Tongue (tissue), 2 donors: Measurements from ENCODE around the gene KANK3. TPM values are rescaled to one million over a fixed set of nuclear protein-coding genes. Genes with fewer than 3 reads are reported as not detected.
"Not testable (repeated sequence)": the region's sequence is repeated elsewhere in the genome, so short reads cannot be mapped to it uniquely, and the experiment has no call there.

ENCODE experiments used
- DNase-seq: peaks from one replicate; pipeline ENCODE4 v3.0.0-alpha.2; 2015
- total RNA-seq: library from RNA; depleted of rRNA; stranded (reverse); fragments of >200 nt; gene quantifications from one replicate; pipeline ENCODE4 v1.2.3, GENCODE V29; 2014

The KANK3 gene
- 24.2 TPM for total RNA-seq

DNA sequence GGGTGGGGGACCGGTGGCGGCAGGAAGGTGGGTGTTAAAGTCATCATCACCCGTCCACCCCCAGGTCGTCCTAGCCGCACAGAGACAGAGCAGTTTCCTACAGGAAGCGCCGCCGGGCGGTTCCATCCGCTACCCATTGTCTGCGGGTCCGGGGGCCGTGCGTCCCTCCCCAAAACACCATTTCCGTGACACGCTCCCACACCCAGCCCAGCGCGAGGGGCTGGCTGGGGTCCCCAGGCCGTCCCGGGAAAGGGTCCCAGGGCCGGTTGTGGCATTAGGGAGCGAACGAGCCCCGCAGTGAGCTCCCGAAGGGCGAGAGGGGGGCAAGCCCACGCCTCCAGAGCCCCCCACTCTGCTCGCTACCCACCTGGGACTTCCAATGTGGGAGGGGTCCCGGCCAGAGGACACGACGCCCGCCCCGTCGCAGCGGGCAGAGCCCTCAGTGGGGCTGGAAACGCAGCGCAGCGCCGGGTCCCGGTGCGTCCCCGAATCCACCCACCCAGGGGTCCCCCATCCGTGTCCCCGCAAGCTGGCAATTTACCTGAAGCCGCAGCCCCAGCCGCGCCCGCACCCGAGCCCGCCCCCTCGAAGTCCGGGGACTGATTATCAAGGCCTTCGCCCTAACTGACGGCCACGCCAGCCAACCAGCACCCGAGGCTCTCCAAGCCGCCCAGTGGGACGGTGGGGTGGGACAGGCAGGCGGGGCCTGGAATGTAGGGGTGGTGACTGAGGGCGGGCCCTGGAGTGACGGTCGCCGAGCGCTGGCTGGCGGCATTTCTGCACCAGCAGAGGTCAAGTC, at the start of gene KANK3:
KANK3 (minus strand) TSS at position 579 of the 799 bp plus-strand sequence. CDS start 5,434 bp downstream, outside the sequence.
- peak; percentile 91 for DNase-seq

DNA sequence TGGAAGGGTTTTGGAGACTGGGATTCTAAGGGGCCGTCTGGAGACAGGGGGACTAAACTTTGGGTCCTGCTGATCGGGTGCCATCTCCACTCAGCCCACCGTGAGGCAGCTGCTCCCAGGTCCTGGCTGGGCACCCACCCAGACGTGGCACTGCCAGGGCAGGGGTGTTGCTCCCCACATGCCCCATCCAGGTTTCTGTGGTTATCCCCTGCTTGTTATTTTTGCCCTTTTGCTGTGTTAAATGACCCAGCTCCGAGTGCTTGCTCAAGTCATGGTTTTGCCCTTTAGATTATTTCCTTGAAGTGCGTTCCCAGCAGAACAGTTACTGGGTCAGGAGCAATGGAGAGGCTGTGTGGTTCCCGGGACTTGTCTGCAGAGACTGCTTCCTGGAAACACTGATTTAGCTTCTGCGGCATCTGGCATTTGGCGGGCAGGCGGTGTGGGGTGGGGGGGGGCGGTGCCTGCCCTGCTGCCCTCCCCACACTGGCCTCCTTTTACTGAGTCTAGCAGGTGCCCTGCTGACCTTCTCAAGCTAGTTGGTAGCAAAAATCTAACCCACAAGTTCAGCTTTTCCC, 49.0 kb upstream of the KANK3 start:
- peak; percentile 56 for DNase-seq

DNA sequence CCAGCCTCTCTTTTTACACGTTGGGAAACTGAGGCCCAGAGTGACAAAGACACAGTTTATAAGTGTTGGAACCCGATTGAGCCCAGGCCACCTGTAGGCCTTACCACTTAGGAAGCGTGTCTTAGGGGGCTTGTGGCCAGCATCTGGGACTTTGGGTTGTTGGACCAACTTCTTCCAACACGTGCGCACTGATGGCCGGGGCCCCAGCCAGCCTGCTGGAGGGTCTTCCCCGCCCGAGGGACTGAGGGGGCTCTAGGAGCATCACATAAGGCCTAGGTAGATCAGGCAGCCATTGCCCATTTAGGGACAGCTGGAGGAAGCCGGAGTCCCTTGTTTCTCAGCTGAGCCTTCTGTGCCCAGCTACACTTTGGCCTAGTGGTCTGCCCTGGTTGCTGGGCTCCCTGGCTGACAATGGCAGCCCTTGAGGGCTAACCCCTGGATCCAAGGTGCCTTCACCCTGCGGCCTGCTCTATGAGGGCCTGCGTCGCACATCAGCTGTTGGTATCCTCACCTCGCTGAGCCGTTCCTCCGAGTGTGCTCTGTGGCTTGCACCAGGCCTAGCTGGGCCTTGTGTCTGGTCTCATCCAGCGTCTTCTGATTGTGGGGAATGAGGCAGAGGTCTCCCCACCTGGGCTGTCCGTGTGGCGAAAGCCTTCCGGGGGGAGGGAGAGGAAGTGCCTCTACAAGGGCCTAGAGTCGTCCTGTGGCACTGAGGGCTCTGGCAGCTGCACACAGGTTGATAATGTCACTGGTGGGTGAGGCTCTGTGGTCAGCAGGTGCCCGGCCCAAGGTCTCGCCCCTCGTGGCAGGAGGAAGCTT, 48.3 kb upstream of the KANK3 start:
- DNase-seq = no peak

DNA sequence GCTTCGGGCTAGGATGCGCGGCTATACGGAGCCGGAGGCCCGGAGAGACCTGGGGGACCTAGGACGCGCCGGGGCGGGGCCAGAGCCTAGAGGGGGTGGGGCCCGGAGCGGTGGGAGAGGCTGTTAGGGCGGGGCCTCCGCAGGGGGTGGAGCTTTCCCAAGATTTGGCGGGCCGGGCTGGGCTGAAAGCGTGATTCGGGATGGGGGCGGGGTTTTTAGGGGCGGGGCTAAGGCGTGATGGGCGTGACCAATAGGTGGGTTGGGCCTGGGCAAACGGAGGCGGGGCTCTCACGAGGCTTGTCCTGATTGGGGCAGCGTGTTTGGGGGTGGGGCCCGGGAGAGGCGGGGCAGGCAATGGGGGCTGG, 47.5 kb upstream of the KANK3 start:
- DNase-seq = peak; percentile 96

DNA sequence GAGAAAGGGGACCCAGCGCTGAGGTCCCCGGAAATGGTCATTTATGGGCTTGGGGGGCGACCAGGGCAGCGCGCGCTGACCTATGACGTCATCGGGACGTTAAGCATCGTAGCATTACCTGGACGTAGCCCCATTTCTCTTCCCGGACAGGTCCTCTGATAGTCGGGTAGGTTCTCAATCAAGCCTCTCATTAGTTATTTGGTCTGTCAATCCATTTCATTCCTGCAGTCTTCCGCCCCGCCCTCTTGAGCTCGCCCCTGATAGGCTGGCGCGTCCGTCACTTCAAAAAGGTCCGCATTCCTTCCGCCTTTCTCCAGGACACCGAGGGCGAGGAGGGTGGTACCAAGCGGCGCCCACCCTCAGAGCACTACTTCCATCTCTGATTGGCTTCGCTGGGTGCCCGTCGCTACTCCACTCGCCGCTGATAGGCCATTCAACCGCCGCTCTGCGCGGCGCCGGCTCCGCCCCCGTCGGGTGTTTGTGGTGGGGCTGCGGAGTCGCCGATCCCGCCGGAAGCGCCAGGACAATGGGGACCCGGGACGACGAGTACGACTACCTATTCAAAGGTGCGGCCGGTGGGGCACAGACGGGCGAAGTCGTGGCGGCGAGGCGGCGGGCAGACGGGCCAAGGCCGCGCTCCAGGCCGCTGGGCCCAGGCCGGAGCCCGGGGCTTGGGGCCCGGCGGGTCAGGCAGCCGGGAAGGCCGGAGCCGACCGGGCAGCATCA, 47.0 kb upstream of the KANK3 start, which contains the start of gene RAB11B:
RAB11B (plus strand) TSS at position 470 of the 726 bp plus-strand sequence; CDS start at position 527, 57 bp downstream.
- peak; percentile 100 for DNase-seq

DNA sequence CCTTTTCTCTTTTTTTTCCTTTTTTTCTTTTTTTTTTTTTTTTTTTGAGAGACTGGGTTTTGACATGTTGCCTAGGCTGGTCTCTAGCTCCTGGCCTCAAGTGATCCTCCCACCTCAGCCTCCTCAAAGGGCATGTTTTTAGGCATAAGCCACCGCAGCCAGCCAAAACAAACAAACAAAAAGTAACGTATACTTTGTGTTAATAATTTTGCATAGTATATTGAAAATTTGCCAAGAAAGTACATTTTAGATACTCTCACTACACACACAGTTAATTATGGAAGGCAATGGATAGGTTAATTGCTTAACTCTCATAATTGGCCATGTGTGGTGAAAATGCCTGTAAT, 45.5 kb upstream of the KANK3 start:
- DNase-seq = no peak

DNA sequence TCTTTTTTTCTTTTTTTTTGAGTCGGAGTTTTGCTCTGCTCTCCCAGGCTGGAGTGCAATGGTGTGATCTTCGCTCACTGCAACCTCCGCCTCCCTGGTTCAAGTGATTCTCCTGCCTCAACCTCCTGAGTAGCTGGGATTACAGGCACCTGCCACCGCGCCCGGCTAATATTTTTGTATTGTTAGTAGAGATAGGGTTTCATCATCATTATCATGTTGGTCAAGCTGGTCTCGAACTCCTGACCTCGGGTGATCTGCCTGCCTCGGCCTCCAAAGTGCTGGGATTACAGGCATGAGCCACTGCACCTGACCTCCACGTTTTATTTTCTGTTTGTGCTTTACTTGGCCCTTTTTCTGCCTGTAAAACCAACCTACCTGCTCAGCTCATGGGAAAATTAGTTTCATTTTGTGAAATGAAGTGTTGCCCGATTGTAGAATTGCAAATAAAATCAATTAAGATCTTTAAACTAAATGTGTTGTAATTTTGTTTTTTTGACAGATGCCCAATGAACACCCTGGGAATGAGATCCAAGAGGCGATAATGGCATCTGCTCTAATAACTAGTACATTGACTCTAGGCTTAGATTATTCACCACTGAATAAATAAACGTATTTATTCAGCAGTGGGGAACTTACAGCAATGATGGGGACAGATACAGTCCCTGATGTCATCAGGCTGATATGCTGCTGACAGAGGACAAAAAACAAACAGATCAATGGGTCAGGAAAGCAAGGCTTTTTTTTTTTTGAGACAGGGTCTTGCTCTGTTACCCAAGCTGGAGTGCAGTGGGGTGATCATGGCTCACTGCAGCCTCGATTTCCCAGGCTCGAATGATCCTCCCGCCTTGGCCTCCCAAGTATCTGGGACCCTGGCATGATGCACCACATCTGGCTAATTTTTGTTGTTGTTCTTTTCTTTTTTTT, 44.9 kb upstream of the KANK3 start:
- DNase-seq = no peak

DNA sequence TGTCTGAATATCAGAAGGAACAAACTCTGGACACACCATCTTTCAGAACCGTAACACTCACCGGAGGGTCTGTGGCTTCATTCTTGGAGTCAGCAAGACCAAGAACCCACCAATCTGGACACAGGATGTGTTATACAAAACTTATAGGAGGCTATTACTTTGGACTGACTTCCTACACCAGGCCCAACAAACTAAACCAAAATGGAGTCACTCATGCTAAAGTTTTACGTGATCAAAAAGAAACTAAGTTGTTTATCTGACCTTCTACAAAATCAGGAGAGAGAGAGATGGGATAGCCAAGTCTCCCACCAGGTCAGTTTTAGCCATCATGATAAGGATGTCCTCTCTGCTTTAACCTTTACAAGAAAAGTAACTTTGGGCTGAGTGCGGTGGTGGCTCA, 43.9 kb upstream of the KANK3 start:
- no peak for DNase-seq

DNA sequence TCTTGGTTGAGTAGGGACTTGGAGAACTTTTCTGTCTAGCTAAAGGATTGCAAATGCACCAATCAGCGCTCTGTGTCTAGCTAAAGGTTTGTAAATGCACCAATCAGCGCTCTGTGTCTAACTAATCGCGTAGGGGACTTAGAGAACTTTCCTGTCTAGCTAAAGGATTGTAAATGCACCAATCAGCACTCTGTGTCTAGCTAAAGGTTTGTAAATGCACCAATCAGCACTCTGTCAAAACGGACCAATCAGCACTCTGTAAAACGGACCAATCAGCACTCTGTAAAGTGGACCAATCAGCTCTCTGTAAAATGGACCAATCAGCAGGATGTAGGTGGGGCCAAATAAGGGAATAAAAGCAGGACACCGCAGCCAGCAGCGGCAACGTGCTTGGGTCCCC, 43.4 kb upstream of the KANK3 start:
- DNase-seq = not testable (repeated sequence)

DNA sequence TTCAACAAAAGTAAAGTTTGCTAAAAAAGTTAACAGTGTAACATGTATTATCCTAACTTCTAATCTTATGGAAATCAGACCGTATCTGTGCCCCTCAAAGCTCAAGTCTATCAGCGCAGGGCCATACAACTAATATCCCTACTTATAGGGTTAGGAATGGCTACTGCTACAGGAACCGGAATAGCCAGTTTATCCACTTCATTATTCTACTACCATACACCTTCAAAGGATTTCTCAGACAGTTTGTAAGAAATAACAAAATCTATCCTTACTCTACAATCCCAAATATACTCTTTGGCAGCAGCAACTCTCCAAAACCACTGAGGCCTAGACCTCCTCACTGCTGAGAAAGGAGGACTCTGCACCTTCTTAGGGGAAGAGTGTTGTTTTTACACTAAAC, 42.5 kb upstream of the KANK3 start:
- not testable (repeated sequence) for DNase-seq

DNA sequence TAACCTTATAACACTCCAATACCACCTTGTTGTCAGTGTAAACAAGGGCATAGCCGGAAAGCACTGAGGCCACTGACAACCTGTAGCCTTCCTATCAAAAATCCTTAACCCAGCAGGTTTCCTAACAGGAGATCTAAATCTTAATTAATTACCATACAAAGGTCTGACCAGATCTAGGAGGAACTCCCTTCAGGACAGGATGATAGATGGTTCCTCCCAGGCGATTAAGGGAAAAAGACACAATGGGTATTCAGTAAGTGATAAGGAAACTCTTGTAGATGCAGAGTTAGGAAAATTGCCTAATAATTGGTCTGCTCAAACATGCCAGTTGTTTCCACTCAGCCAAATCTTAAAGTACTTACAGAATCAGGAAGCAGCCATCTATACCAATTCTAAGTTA, 42.0 kb upstream of the KANK3 start:
- not testable (repeated sequence) for DNase-seq

DNA sequence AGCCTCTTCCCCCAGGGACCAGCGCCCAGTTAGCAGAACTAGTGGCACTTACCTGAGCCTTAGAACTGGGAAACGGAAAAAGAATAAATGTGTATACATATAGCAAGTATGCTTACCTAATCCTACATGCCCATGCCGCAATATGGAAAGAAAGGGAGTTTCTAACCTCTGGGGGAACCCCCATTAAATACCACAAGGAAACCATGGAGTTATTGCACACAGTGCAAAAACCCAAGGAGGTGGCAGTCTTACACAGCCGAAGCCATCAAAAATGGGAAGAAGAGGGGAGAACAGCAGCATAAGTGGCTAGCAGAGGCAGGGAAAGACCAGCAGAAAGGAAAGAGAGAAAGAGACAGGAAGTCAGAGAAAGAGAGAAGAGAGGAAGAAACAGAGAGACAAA, 41.5 kb upstream of the KANK3 start:
- not testable (repeated sequence) for DNase-seq

DNA sequence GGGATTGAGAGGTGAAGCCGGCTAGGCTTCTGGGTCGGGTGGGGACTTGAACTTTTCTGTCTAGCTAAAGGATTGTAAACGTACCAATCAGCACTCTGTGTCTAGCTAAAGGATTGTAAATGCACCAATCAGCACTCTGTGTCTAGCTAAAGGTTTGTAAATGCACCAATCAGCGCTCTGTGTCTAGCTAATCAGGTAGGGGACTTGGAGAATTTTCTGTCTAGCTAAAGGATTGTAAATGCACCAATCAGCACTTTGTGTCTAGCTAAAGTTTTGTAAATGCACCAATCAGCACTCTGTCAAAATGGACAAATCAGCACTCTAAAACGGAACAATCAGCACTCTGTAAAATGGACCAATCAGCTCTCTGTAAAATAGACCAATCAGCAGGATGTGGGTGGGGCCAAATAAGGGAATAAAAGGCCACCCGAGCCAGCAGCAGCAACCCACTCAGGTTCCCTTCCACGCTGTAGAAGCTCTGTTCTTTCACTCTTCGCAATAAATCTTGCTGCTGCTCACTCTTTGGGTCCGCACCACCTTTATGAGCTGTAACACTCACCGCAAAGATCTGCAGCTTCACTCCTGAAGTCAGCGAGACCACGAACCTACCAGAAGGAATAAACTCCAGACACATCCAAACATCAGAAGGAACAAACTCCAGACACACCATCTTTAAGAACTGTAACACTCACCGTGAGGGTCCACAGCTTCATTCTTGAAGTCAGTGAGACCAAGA, 36.3 kb upstream of the KANK3 start:
- not testable (repeated sequence) for DNase-seq

DNA sequence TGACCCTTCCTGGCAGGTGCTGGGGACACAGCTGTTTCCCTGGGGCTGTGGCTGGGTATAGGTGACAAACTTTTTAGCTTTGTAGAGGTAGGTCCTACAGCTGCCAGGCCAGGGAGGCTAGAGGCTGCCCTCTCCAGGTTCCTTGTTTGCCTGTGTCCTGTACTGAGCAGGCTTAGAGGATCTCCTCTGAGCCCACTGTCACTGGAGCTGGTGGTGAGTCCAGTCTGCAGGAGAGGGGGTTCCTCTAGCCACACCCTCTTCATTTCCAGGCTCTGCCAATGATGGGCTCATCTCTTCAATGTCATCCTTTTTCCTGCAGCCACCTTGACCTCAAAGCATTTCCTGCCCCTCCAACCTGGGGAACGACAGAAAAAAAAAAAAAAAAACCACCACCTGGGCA, 34.5 kb upstream of the KANK3 start:
- DNase-seq = no peak

DNA sequence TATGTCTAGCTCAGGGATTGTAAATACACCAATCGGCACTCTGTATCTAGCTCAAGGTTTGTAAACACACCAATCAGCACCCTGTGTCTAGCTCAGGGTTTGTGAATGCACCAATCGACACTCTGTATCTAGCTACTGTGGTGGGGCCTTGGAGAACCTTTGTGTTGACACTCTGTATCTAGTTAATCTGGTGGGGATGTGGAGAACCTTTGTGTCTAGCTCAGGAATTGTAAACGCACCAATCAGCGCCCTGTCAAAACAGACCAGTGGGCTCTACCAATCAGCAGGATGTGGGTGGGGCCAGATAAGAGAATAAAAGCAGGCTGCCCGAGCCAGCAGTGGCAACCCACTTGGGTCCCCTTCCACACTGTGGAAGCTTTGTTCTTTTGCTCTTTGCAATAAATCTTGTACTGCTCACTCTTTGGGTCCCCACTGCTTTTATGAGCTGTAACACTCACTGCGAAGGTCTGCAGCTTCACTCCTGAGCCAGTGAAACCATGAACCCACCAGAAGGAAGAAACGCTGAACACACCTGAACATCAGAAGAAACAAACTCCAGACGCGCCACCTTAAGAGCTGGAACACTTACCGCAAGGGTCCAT, 33.4 kb upstream of the KANK3 start:
- DNase-seq = not testable (repeated sequence)

DNA sequence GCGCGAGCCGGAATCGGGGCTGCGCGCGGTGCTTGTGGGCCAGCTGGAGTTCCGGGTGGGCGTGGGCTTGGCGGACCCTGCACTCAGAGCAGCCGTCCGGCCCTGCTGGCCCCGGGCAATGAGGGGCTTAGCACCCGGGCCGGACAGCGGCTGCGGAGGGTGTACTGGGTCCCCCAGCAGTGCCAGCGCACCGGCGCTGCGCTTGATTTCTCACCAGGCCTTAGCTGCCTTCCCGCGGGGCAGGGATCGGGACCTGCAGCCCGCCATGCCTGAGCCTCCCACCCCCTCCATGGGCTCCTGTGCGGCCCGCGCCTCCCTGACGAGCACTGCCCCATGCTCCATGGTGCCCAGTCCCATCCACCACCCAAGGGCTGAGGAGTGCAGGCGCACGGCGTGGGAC, 32.7 kb upstream of the KANK3 start:
- not testable (repeated sequence) for DNase-seq

DNA sequence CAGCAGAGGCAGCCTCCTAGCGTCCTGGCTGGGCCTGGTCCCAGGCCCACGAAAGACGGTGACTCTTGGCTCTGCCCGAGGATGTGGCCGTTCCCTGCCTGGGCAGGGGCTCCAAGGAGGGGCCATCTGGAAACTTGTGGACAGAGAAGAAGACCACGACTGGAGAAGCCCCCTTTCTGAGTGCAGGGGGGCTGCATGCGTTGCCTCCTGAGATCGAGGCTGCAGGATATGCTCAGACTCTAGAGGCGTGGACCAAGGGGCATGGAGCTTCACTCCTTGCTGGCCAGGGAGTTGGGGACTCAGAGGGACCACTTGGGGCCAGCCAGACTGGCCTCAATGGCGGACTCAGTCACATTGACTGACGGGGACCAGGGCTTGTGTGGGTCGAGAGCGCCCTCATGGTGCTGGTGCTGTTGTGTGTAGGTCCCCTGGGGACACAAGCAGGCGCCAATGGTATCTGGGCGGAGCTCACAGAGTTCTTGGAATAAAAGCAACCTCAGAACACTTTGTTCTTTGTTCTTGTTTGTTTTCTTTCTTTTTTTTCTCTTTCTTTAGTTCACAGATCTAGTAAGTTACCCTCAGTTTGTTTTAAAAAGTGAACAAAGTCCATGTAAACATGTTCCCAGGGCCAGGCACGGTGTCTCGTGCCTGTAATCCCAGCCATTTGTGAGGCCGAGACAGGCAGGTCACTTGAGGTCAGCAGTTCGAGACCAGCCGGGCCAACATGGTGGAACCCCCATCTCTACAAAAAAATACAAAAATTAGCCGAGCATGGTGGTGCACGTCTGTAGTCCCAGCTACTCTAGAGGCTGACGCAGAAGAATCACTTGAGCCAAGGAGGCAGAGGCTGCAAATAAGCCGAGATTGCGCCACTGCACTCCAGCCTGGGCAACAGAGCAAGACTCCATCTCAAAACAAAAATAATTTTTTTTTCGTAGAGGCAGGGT, 31.1 kb upstream of the KANK3 start:
- DNase-seq = no peak

DNA sequence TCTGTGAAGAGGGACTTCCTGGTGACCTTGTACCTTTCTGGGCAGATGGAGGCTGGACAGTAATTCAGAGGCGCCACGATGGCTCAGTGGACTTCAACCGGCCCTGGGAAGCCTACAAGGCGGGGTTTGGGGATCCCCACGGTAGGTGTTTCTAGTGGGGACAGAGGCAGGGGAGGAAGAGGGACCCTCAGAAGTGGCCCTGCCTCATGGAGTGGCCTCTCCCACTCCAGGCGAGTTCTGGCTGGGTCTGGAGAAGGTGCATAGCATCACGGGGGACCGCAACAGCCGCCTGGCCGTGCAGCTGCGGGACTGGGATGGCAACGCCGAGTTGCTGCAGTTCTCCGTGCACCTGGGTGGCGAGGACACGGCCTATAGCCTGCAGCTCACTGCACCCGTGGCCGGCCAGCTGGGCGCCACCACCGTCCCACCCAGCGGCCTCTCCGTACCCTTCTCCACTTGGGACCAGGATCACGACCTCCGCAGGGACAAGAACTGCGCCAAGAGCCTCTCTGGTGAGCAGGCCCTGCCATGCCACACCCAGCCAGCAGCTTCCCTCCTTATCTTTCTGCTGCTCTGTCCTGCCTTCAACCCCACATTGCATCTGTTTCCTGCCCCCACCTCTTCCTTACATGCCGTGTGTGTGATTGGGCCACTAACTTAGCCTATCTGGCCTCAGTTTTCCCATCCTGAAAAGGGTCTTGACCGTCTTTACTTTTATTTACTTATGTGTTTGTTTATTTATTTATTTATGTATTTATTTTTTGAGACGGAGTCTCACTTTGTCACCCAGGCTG, 28.1 kb upstream of the KANK3 start:
- DNase-seq = no peak
